ENCODE data around the gene PDZK1. TPM values are rescaled to one million over a fixed set of nuclear protein-coding genes. Genes with fewer than 3 reads are reported as not detected.

PDZK1 gene
- total RNA-seq, 1 experiment from 2014 or later: 0.27 TPM

DNA sequence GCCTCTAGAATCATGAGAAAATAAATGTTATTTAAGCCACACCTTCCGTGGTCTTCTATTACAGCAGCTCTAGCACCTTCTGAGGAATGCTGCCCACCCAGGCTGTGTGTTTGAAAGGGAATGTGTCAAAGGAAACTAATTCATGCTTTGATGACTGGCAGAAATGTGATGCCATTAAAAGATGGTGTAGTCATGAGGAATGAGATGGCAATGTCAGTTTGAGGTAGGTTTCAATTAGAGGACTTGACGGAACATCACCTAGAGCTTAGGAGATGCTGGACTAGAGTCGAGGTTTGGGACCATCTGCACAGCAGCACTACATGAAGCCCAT, 10.6 kb downstream of the PDZK1 start:
- Histone ChIP-seq H2AFZ (ENCODE audit: low read depth, low read length, poor library complexity, severe bottlenecking) (no peak overlapping the region), H3K4me3 (replicated peaks in 1 of 2; ENCODE audit: low read depth in 1 of 2, low read length in 2 of 2) (no peak overlapping the region), H3K27me3 (ENCODE audit: insufficient read depth, low read length) (no peaks in the 10 kb centered on the region), H3K9ac (ENCODE audit: low read length) (no peak overlapping the region), H3K9me3 (ENCODE audit: control insufficient read depth in 1 of 2, insufficient read depth in 1 of 2, low read depth in 1 of 2, low read length in 2 of 2) (no peaks in the 10 kb centered on the region), H3K4me2 (ENCODE audit: low read length) (no peak overlapping the region), H3K36me3 (ENCODE audit: control insufficient read depth in 1 of 2, insufficient read depth in 2 of 2, low read length in 2 of 2) (no peaks in the 10 kb centered on the region), H3K27ac (ENCODE audit: low read depth, low read length) (no peak overlapping the region), H3K4me1 (ENCODE audit: control insufficient read depth in 1 of 2, insufficient read depth in 2 of 2, low read length in 2 of 2) (no peaks in the 10 kb centered on the region), H4K20me1 (ENCODE audit: insufficient read depth) (no peaks in the 10 kb centered on the region), H3K9me2 (ENCODE audit: insufficient read depth) (no peaks in the 10 kb centered on the region), H3K79me2 (ENCODE audit: insufficient read depth, low read length) (no peaks in the 10 kb centered on the region)
- CTCF ChIA-PET: no interaction called here
- ATAC-seq (no peak), DNase-seq (ENCODE audit: low read depth, low spot score) (no peak)
- POLR2A ChIA-PET: no interaction called here
- BruUV-seq (replicated peaks): no TSS peak
- RAD21 ChIA-PET (ENCODE audit: low non-redundant PET in 1 of 2, low total read pairs in 2 of 2, uncharacterized antibody in 2 of 2, unreplicated experiment in 2 of 2): no interaction called here
- TF ChIP-seq ZFX (IDR thresholded peaks at IDR 0.05) (no peak), POLR2A (IDR thresholded peaks at IDR 0.05; ENCODE audit: borderline replicate concordance, extremely low read depth, insufficient read depth, insufficient read length) (no peak), CBX3 (IDR thresholded peaks at IDR 0.05; ENCODE audit: low read depth) (no peak)
- intact Hi-C loops (cut with micrococcal nuclease): no loop called here

DNA sequence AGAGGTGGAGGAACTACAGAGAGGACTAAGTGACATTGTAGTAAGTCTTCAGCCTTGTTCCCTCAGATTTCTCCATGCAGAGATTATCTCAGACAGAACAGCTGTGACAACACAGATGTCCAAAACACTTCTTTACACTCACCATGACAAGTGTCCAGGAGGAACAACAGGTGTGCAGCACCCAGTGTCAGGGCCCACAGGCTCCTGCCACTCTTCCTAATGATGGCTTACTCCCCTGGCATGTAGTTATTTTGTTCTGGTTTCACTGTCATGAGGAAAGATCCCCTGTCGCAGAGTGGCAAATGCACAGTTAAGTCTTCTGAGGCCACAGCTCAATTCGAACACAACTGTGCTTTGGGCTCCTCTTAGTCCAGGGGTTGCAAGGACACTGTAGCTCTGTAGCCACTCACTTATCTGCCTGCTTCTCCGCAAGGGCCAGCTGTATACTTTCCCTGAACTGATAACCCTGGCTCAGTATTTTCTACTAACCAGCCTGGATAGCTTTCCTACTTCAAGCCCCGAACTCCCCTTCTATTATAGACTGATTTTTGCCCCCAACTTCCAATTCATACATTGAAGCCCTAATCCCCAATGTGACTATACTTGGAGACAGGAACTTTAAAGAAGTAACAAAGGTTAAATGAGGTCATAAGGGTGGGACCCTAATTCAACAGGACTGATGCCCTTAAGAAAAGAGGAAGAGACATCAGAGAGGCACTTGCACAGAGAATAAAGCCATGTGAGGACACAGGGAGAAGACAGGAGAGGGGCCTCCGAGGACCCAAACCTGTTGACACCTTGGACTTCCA, 11.1 kb downstream of the PDZK1 start:
- H3K9me3 ChIP-seq (ENCODE audit: control insufficient read depth in 1 of 2, insufficient read depth in 1 of 2, low read depth in 1 of 2, low read length in 2 of 2): no peaks in the 10 kb centered on the region
- ChIA-PET POLR2A (no interaction called here), CTCF (no interaction called here), RAD21 (ENCODE audit: low non-redundant PET in 1 of 2, low total read pairs in 2 of 2, uncharacterized antibody in 2 of 2, unreplicated experiment in 2 of 2) (no interaction called here)
- no peak overlapping the region for H3K4me3 ChIP-seq (replicated peaks in 1 of 2; ENCODE audit: low read depth in 1 of 2, low read length in 2 of 2)
- DNase-seq (ENCODE audit: low read depth, low spot score) (no peak), ATAC-seq (no peak)
- no peak overlapping the region for H3K4me2 ChIP-seq (ENCODE audit: low read length)
- H3K9ac ChIP-seq (ENCODE audit: low read length): no peak overlapping the region
- H4K20me1 ChIP-seq (ENCODE audit: insufficient read depth): no peaks in the 10 kb centered on the region
- intact Hi-C loops (cut with micrococcal nuclease): no loop called here
- BruUV-seq (replicated peaks): no TSS peak
- no peaks in the 10 kb centered on the region for H3K27me3 ChIP-seq (ENCODE audit: insufficient read depth, low read length)
- H3K79me2 ChIP-seq (ENCODE audit: insufficient read depth, low read length): no peaks in the 10 kb centered on the region
- no peak overlapping the region for H3K27ac ChIP-seq (ENCODE audit: low read depth, low read length)
- H3K36me3 ChIP-seq (ENCODE audit: control insufficient read depth in 1 of 2, insufficient read depth in 2 of 2, low read length in 2 of 2): no peaks in the 10 kb centered on the region
- no peak for TF ChIP-seq POLR2A (IDR thresholded peaks at IDR 0.05; ENCODE audit: borderline replicate concordance, extremely low read depth, insufficient read depth, insufficient read length)
- TF ChIP-seq, protein P1, sequence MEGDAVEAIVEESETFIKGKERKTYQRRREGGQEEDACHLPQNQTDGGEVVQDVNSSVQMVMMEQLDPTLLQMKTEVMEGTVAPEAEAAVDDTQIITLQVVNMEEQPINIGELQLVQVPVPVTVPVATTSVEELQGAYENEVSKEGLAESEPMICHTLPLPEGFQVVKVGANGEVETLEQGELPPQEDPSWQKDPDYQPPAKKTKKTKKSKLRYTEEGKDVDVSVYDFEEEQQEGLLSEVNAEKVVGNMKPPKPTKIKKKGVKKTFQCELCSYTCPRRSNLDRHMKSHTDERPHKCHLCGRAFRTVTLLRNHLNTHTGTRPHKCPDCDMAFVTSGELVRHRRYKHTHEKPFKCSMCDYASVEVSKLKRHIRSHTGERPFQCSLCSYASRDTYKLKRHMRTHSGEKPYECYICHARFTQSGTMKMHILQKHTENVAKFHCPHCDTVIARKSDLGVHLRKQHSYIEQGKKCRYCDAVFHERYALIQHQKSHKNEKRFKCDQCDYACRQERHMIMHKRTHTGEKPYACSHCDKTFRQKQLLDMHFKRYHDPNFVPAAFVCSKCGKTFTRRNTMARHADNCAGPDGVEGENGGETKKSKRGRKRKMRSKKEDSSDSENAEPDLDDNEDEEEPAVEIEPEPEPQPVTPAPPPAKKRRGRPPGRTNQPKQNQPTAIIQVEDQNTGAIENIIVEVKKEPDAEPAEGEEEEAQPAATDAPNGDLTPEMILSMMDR (IDR thresholded peaks at IDR 0.05 in 2 of 3, conservative IDR thresholded peaks at IDR 0.05 in 1 of 3; ENCODE audit: borderline replicate concordance in 1 of 3, insufficient read depth in 1 of 3, low read depth in 2 of 3, low read length in 2 of 3): no peak
- TF ChIP-seq EZH2 (IDR thresholded peaks at IDR 0.05): no peak
- no peak for TF ChIP-seq ELF1 (IDR thresholded peaks at IDR 0.05; ENCODE audit: borderline replicate concordance, low read depth)
- TF ChIP-seq SRF (IDR thresholded peaks at IDR 0.05; ENCODE audit: low read depth): no peak
- no peak for TF ChIP-seq ZFX (IDR thresholded peaks at IDR 0.05)
- TF ChIP-seq, protein P2, sequence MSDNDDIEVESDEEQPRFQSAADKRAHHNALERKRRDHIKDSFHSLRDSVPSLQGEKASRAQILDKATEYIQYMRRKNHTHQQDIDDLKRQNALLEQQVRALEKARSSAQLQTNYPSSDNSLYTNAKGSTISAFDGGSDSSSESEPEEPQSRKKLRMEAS (IDR thresholded peaks at IDR 0.05): no peak
- no peak for TF ChIP-seq RAD21 (IDR thresholded peaks at IDR 0.05; ENCODE audit: low read depth)
- no peaks in the 10 kb centered on the region for H3K9me2 ChIP-seq (ENCODE audit: insufficient read depth)
- no peaks in the 10 kb centered on the region for H3K4me1 ChIP-seq (ENCODE audit: control insufficient read depth in 1 of 2, insufficient read depth in 2 of 2, low read length in 2 of 2)
- no peak overlapping the region for H2AFZ ChIP-seq (ENCODE audit: low read depth, low read length, poor library complexity, severe bottlenecking)
